Esophagus muscularis mucosa (tissue), 4 donors: Measurements from ENCODE around the gene KLC3.

Experiments
- CTCF ChIP-seq, 3 experiments: fragments of 200-600 bp in 2 of 3; fragments of 450-650 bp in 1 of 3; sonication (generic) in 2 of 3; IDR thresholded peaks; one replicate each; pipeline ENCODE4 v1.5.1; 2017 to 2019; ENCODE audit warnings: antibody characterized with exemption in 3 of 3, mild to moderate bottlenecking in 2 of 3, moderate library complexity in 1 of 3
- EP300 ChIP-seq: sonication (generic); formaldehyde crosslinking; IDR thresholded peaks from one replicate; pipeline ENCODE4 v1.6.1; 2017; ENCODE audit warnings: antibody characterized with exemption
- POLR2A ChIP-seq: fragments of 450-650 bp; IDR thresholded peaks from one replicate; pipeline ENCODE4 v1.6.1; 2017; ENCODE audit warnings: antibody characterized with exemption, moderate library complexity, mild to moderate bottlenecking, low read depth
- POLR2AphosphoS5 ChIP-seq, 2 donors: sonication (generic); formaldehyde crosslinking; IDR thresholded peaks; one replicate each; pipeline ENCODE4 v1.6.1; 2017; ENCODE audit warnings: antibody characterized with exemption in 2 of 2

GRCh38 chr19:45324349-45324907 is 16.1 kb upstream of the KLC3 start:
- TF ChIP-seq POLR2A (no peak), CTCF (IDR thresholded peaks at IDR 0.05) (no peak), EP300 (no peak), POLR2AphosphoS5 (IDR thresholded peaks at IDR 0.05) (no peak)
